NCI-H345 (cell line): ENCODE data around the gene SRRM2.

Source experiments
- DNase-seq: peaks from one replicate; lab custom pipeline; 2025; lab: John Stamatoyannopoulos, UW

The SRRM2 gene

DNA sequence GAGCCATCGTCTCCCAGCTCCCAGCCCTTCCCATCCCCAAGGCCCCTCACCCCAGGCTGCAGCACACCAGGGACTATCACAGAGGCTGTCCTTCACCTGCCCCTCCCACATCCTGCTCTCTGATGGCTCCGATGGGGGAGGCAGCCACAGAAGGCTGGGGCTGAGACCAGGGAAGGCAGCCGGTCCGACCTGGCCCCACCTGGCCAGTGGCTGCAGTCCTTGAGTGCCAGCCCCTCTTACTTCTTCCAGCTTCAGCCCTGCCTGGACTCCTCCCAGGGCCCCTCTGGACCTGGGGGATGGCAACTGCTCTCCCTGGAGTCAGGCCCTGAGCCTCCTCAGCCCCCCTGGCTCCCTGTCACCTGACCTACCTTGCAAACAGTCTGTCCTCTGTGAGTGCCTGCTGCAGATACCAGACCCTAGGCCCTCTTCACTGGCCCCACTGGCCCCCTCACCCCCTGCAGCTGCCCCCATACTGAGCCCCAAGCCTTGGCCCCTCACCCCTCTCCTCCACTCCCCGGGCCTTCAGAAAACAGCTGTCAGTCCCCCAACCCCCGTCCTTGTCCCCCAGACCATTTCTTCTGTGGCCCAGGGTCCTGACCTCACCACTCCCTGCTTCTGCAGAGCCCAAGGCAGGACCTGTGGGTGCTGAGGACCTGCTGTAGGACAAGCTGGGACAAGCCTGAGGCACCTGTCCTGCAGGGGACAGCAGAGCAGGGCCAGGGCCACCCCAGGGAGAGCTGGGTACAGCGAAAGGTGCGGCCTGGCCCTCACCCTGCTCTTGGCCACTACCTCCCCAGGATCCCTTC is 12.6 kb upstream of the SRRM2 start:
- no peak for DNase-seq

DNA sequence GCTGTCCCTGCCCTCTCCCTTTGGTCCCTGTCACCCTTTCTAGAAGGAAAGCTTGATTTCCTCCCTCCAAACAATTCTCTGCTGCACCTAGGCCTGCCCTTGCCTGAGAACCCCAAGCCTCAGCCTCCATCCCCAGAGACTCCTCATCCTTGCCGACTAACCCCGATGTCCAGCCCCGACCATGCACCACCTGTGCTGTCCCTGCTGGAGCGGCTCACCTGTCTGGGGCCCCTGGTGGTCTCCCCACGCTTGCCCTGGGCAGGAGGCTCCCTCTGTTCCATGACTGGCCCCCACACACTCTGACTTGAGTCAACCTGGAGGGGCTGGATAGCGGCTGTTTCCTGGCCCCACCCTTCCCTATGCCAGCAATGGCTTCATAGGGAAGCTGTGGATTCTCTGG is 12.0 kb upstream of the SRRM2 start:
- DNase-seq = no peak

DNA sequence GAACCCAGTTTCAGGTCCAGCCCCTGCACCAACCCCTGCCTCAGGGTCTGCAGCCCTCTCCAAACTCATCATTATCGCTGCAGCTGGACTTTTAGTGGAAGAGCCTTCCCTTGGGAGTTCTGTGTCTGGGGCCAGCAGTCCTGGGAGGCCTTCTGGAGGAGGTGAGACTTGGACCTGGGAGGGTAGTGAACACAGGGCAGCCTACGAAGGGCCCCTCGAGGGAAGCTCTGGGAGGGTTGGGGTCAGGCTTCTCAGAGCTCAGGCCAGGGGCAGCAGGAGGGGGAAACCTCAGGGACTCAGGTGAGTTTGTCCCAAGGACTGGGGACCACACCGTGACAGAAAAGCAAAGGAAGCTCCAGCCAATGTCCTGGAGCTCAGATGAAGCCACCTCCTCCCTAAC is 11.3 kb upstream of the SRRM2 start:
- no peak for DNase-seq

DNA sequence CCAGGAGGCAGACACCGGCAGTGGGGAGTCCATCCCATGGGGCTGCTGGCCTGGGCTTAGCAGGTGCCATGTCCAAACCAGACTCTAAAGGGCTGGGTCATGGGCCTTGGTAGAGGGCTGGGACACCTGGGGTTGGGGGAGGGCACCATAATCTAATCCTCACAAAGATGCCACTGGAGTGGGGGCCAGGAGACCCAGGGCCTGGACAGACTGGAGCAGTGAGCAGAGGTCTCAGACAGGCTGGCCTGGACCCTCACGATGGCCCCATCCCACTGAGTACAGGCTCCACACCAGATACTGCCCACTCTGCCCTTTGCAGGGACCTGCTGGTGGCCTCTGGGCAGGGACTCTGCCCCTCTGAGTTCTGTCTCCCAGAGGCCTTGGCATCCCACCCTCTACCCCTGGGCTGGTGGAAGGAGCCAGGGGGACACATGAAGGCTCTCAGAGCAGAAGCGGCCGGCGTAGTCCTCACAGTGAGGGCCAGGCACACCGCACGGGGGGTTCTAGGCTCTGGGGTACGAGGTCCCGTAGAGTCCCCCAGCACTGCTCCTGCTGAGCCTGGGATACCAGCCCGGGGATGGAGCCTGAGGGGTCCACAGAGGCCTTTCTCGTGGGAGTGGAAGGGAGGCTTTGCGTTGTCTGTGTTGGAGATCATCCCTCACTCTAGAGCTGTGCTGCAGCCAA is 10.0 kb upstream of the SRRM2 start:
- no peak for DNase-seq

DNA sequence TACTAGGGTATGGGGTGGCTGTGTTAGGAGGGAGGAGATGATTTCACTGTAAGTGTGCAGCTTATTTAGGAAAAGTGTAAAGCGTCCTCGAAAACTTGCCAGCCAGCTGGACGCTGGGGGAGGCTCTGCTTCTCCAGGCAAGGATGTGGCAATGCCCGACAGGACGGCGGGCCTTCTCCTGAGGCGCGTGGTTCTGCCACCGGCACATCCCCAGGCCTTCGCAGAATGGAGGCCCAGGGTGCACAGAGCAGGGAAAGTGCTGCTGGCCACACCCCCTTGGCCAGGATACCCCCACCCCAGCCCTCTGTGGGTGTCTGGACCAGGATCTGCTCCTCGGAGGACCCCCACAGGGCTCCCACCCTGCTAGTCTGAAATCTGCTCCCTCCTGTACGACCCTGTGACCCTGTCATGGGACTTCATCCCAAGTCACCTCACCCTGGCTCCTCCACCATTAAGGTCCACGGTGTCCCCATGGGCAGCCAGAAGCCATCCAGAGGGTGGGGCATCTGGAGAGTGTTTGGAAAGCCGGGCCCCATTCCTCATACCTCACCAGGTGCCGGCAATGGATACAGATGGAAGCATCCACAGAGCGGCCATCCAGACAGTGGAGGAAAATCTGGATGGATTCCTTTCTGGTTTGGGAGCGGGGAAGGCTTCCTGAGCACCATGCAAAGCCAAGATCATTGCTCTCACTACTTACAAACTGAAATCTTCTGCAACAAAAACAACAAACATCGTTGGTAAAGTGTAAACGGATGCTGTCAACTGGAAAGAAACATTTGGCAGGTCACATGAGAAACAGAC is 9.2 kb upstream of the SRRM2 start:
- DNase-seq = no peak

DNA sequence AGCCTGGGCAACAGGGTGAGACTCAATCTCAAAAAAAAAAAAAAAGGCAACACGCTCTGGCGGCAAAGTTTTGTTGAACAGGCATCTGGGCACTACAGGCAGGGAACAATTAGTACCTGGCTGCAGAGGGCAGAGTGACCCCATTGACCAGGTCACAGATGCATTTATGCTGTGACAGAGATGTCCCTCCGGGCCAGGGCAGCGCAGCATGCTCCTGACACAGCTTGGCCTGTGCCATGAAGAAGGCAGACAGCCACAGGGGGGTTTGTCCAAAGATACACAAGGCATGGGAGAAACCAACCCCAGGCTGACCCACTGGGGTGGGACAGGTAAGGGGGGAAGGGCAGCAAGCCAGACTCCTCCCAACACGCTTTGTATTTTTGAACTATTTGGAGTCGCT is 7.7 kb upstream of the SRRM2 start:
- no peak for DNase-seq

DNA sequence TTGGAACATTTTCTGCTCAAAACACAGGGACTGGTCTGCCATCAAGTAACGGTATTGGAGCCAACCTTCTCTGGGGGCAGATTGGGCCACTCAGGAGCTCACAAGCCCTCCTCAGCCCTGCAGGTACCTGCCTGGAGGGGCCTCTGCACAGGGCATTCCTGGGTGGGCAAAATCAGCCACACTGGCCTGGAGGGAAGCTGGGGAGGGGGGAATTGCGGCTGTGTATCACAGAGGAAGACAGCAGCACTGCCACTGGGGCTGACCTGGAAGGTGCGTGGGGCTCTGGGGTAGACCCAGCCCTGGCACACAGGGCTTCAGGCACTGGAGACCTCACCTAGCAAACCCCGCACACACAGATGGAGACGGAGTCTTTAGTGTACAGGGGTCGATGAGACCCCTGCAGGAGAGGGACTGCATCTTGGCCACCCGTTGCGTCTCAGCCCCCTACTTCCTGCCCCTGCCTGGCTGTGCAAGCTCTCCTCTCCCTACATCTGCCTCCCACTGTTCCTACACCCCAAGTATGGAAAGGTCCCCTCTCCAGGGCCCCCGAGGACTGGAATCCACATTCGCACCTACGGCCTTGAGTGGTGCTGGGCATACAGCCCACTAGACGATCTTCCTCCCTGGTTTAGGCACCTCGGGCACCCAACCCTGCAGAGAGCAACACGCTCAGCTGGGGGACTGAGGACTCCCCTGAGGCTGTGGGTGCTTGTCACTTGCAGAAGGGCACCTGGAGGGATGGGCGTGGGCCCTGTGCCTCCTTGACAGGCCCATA is 7.1 kb upstream of the SRRM2 start:
- no peak for DNase-seq

DNA sequence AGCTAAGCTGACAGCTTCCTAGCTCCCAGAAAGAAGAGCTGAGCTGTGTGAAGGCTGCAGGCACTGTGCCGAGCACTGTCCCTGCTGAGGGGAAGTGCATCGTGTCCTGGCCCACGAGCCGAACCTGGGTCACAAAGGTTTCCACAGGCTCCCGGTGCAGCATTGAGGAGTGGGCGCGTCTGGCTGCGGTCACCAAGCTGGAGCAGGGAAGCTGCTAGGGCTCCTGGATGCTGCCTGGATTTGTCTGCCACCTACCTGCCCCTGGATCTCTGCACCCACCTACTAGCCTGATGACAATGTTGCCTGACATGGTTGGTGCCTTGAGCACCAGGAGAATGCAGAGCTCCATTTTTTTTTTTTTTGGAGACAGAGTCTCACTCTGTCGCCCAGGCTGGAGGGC is 6.5 kb upstream of the SRRM2 start:
- no peak for DNase-seq

DNA sequence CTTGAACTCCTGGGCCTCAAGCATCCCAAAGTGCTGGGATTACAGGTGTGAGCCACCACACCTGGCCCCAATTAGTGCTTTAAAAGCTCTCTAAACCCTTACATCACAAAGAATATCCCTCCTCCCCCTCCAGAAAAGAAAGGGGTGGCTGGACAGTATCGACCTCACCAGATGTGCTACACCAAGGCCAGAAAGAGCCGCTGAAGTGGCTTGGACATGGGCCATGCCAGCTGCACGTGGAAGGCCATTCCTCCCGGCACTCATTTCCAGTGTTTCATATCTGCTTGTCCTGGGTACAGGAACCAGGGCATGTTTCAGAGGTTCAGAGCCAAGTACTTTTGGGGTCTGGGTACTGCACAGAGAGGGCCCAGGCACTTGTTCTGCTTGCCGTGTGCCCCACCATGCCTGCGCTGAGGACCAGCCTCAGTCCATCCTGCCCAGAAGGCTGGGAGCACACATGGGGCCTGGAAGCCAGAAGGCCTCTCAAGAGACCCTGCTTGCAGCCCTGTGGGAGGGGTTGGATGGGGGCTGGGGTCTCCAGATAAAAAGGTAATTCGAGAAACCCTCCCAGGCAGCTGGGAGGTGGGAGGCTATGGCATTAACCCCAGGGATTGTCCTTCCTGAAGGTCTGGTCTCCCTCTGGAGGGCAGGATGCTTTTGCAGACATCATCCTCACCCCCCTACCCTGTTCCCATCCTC is 3.5 kb upstream of the SRRM2 start:
- no peak for DNase-seq

DNA sequence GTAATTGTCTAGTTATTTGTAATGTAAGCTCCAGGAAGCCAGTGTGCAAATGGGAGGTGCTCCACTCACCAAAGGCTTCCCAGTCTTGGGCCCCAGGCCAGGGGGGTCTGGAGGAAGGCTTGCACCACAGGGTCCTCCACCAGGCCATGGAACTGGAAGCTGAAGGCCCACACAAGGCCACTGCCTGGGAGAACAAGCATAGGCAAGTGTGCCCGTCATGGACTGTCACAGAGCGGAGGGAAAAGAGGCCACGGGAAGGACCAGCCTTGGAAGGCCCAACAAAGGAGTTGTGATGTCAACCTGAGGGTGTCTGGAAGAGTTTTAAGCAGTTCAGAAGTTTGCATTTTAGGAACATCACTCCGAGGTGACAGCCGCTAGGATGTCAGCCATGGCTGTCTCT is 3.0 kb upstream of the SRRM2 start:
- no peak for DNase-seq

DNA sequence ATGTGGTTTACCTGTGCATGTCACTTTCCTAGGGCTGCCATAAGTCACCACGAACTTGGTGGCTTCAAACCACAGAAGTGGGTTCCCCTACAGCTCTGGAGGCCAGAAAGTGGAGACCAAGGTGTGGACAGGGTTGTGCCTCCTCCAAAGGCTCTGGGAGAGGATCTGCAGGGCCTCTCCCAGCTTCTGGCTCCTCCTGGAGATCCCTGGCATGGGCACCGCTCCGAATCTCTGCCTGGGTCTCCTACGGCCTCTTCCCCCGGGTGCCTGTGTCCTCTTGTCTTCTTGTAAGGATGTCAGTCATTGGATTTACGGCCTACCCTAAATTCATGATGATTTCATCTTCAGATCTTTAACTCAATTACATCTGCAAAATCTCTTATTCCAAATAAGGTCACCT is 2.5 kb upstream of the SRRM2 start:
- DNase-seq = no peak

DNA sequence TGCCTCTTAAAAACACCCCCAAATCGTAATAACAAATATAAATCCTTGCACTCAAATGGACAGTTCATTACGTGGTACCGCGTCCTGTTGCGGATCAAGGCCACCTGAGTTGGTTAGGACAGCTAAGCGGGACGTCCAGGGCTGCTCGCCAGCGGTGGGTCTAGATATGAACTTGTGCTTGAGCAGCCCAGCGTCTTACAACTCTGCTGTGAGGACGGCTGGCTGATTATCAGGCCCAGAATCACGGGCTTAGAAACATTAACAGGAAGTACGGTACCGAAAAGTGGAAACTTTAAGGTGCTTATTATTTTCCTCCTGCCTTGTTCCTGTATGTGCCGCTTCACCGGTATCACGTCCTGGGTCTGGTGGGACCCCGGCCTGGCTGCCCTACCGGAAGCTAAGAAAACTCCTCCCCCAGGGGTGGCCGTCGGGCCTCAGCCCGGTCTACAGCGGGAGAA is 832 bp upstream of the SRRM2 start:
- DNase-seq = peak; percentile 89

DNA sequence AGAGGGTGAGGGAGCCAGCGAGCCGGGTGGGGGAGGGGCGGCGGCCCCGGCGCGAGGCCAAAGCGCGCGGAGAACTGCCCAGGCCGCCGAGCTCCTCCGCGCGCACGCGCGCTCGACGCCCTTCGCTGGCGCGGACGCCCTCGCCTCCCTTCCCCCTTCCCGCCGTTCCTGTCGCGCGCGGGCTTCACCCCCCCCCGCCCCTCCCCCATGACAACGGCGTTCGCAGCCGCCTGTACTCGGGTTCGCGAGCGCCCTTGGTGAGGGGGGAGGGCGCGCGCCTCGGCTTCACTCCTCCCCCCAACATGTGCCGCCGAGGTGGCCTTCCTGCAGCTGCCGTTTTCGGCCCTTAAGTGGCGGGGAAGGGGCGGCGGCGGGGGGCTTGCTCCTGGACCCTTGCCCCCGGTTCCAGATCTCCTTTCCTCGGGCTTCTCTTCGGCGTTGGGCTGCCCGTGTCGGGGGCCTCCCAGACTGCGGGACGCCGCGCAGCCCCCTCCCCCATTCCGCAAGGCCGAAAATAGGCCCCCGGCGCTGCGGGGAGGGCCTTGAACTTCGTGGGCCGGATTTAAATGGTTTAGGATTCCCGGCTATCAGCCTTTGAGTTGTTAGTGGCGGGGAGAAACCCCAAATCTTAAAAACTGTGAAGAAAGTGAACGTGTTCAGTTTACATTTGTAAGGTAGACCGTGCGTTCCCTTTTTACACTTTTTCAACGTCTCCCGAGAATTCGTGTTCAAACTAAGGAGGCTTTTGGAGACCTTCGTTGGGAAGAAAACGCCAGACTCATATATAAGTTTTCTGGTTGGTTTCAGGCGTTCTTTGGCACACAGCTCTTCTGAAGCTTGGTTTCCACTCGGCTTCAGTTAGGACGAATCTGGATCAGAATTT is 653 bp downstream of the SRRM2 start:
- DNase-seq = peak; percentile 81

DNA sequence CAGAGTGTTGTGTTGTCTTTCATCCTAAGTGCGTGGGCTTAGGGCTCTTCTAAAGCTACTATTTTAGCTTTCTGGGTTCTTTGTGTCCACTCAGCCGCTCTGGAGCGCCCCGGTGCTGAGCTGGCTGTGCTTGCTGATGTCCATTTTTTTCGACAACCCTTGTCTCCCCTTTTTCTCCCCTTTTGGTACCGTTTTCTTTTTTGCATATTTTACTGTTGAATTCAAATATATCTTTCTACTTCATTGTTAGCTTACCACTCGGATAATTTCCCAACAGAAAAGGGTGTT is 1.2 kb downstream of the SRRM2 start:
- no peak for DNase-seq

DNA sequence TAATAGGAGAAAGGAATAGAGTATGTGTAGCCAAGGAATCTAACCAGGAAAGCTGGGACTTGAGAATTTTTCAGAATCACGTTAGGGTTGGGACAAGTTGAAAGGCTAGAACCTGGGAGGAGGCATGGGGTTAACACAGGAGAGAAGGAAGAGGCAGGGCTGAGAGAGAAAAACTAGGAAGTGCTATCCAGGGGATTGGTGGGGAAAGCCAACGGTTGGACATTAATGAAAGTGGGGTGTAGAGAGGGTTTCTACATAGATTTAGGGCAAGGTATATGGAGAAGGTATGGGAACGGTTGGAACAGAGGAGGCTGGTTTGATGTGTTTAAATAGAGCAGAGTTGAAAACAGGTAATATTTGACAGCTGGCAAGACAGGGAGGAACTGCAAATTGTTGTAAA is 2.7 kb downstream of the SRRM2 start:
- DNase-seq = no peak

DNA sequence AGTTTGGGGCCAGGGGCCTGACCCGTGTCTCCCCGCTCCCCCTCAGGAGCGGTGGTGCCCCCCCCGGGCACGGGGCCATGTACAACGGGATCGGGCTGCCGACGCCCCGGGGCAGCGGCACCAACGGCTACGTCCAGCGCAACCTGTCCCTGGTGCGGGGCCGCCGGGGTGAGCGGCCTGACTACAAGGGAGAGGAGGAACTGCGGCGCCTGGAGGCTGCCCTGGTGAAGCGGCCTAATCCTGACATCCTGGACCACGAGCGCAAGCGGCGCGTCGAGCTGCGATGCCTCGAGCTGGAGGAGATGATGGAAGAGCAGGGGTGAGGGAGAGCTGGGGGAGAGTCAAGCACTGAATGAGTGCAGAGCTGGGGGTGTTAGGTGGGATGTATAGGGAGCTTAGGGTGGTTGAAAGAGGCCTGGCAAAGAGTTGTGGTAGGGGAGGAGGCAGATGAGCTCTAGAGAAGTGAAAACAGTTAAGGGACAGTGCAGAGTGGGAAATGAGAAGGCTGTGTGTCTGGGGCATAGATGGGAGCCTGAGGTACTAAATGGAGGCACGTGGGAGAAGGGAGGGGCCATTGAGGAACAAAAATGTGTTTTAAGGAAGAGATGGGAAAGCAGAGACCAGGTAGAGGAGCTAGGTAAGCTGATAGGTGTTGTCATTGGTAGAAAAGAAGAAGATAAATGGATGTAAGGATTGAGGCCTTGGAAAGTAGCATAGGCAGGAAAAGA is 4.0 kb downstream of the SRRM2 start:
- DNase-seq = no peak

DNA sequence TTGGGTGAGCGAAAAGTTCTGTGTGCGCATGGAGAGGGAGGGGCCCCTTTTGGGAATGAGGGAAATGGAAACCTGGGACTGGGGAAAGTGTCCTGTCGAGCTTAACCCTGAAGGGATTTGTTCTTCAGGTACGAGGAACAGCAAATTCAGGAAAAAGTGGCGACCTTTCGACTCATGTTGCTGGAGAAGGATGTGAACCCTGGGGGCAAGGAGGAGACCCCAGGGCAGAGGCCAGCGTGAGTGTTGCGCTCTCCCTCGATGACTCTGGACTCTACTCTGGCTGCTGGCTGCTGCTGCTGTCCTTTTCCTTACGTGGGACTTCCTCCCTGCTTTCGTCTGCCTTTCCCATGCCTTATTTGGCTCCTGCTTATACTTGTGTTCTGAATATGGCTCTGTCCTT is 4.9 kb downstream of the SRRM2 start:
- no peak for DNase-seq

DNA sequence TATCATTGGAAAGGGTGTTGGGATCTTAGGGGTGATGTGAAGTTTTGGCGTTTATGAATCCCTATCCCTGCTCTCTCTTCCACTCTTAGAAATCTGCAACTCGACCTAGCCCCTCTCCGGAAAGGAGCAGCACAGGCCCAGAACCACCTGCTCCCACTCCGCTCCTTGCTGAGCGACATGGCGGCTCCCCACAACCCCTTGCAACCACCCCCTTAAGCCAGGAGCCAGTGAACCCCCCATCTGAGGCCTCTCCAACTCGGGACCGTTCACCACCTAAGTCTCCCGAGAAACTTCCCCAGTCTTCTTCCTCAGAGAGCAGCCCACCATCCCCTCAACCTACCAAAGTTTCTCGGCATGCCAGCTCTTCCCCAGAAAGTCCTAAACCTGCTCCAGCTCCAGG is 9.0 kb downstream of the SRRM2 start:
- no peak for DNase-seq

DNA sequence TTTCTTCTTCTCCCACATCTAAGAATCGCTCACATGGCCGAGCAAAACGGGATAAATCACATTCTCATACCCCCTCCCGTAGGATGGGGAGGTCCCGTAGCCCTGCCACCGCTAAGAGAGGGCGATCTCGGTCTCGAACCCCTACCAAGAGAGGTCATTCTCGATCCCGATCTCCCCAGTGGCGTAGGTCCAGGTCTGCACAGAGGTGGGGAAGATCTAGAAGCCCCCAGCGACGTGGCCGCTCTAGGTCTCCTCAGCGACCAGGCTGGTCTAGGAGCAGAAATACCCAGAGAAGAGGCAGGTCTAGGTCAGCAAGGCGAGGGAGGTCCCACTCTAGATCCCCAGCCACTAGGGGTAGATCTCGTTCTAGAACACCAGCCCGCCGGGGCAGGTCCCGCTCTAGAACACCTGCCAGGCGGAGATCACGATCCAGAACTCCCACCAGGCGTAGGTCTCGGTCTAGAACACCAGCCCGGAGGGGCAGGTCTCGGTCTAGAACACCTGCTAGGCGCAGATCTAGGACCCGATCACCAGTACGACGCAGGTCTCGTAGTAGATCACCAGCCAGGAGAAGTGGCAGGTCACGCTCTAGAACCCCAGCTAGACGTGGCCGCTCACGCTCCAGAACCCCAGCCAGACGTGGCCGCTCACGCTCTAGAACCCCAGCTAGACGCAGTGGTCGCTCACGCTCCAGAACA is 9.6 kb downstream of the SRRM2 start:
- DNase-seq = no peak
